Neural crest cell (in vitro differentiated cells): ENCODE data around the gene ABCB10. TPM values are rescaled to one million over a fixed set of nuclear protein-coding genes. Genes with fewer than 3 reads are reported as not detected.

Experiments used
- DNase-seq: peaks from one replicate; pipeline ENCODE4 v3.0.0; 2021; ENCODE audit warnings: low read depth, mixed read lengths, low spot score
- H3K27ac Mint-ChIP-seq: one replicate; pipeline ENCODE4 v1.8.0; 2021; ENCODE audit warnings: mild to moderate bottlenecking, mixed read lengths; ENCODE audit not compliant: unreplicated experiment
- H3K27me3 Mint-ChIP-seq: 2 replicates; pipeline ENCODE4 v1.8.0; 2021; ENCODE audit warnings: low read depth, mild to moderate bottlenecking, mixed read lengths
- H3K36me3 Mint-ChIP-seq: 2 replicates; pipeline ENCODE4 v1.8.0; 2021; ENCODE audit warnings: low read depth, mild to moderate bottlenecking, mixed read lengths
- H3K4me1 Mint-ChIP-seq: 2 replicates; pipeline ENCODE4 v1.8.0; 2021; ENCODE audit warnings: mixed read lengths
- H3K4me3 Mint-ChIP-seq: one replicate; pipeline ENCODE4 v1.8.0; 2021; ENCODE audit warnings: mild to moderate bottlenecking, mixed read lengths
- H3K9me3 Mint-ChIP-seq: 2 replicates; pipeline ENCODE4 v1.8.0; 2021; ENCODE audit warnings: mixed read lengths
- CTCF ChIP-seq: fragments of 200-600 bp; sonication (generic); conservative IDR thresholded peaks from 2 replicates; pipeline ENCODE4 v1.5.0; 2021; ENCODE audit warnings: antibody characterized with exemption, mild to moderate bottlenecking
- total RNA-seq: library from RNA; stranded (reverse); gene quantifications from 2 replicates; pipeline ENCODE4 v1.2.1, GENCODE V29; 2021

ABCB10 gene
- total RNA-seq, 1 donor from 2014 or later: 24.0 TPM

GRCh38 chr1:229474509-229474908 lies 84.0 kb downstream of the ABCB10 start:
- peaks cover 13% of the 10 kb centered on the region for H3K36me3 Mint-ChIP-seq
- H3K27ac Mint-ChIP-seq: no peak overlapping the region
- TF ChIP-seq CTCF: no peak
- no peaks in the 10 kb centered on the region for H3K9me3 Mint-ChIP-seq
- H3K4me3 Mint-ChIP-seq: no peak overlapping the region
- no peaks in the 10 kb centered on the region for H3K4me1 Mint-ChIP-seq
- no peaks in the 10 kb centered on the region for H3K27me3 Mint-ChIP-seq
- DNase-seq: no peak

GRCh38 chr1:229471175-229471574 lies 87.3 kb downstream of the ABCB10 start:
- no peak for TF ChIP-seq CTCF
- no peak overlapping the region for H3K4me3 Mint-ChIP-seq
- H3K4me1 Mint-ChIP-seq: no peaks in the 10 kb centered on the region
- no peak overlapping the region for H3K27ac Mint-ChIP-seq
- H3K9me3 Mint-ChIP-seq: no peaks in the 10 kb centered on the region
- peaks cover 6% of the 10 kb centered on the region for H3K36me3 Mint-ChIP-seq
- no peak for DNase-seq
- no peaks in the 10 kb centered on the region for H3K27me3 Mint-ChIP-seq

GRCh38 chr1:229470406-229471043 lies 88.0 kb downstream of the ABCB10 start:
- no peak for TF ChIP-seq CTCF
- Mint-ChIP-seq H3K9me3 (no peaks in the 10 kb centered on the region), H3K4me3 (no peak overlapping the region), H3K27me3 (no peaks in the 10 kb centered on the region), H3K36me3 (peaks cover 4% of the 10 kb centered on the region), H3K27ac (no peak overlapping the region), H3K4me1 (no peaks in the 10 kb centered on the region)
- no peak for DNase-seq

- no peak for TF ChIP-seq CTCF
- DNase-seq: no peak
- Mint-ChIP-seq H3K4me3 (no peak overlapping the region), H3K4me1 (no peaks in the 10 kb centered on the region), H3K27ac (no peak overlapping the region), H3K36me3 (peaks cover 3% of the 10 kb centered on the region), H3K9me3 (no peaks in the 10 kb centered on the region), H3K27me3 (no peaks in the 10 kb centered on the region)
These were observed 91.6 kb downstream of the ABCB10 start for GRCh38 chr1:229466887-229467286.

Other genes with a start within 250 kb of the ABCB10 start
- 9.1 and 10.1 TPM in 2 replicates for gene CCSAP, start 215.7 kb downstream of the ABCB10 start, total RNA-seq
- 0.23 and 0.48 TPM in 2 replicates for gene ACTA1, start 124.6 kb downstream of the ABCB10 start, total RNA-seq
- 63.7 and 66.1 TPM in 2 replicates for gene NUP133, start 50.4 kb downstream of the ABCB10 start, total RNA-seq
- gene TAF5L, start 67.4 kb upstream of the ABCB10 start, total RNA-seq: 29.4 and 29.7 TPM in 2 replicates
- 25.9 and 27.1 TPM in 2 replicates for gene URB2, start 67.5 kb upstream of the ABCB10 start, total RNA-seq